ENCODE results near the gene ERVW-1. TPM values are rescaled to one million over a fixed set of nuclear protein-coding genes. Genes with fewer than 3 reads are reported as not detected.

Gene ERVW-1
- total RNA-seq, 1 experiment from 2014 or later = not detected

DNA sequence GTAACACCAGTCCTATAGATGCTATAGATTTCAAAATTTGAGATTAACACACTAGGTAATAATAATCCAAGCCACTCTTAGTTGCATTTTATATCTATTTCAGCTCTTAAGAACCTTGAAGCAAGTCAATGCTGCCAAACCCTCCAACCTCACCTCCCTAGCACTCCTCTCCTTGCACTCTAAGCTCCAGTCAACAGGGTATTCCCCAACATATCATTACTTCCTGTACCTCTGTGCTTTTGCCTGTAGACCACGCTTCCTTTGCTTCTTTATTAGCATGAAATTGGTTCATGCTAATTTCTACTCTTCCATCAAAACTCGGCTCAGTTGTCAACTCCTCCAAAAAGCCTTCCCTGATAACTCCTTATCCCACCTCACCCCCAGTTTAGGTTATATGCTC lies 26.0 kb upstream of the ERVW-1 start:
- H3K27ac ChIP-seq (ENCODE audit: low read length) = no peak overlapping the region
- no peaks in the 10 kb centered on the region for H3K9me3 ChIP-seq (ENCODE audit: low read length)
- H3K27me3 ChIP-seq (ENCODE audit: low read length) = no peaks in the 10 kb centered on the region
- no peaks in the 10 kb centered on the region for H3K79me2 ChIP-seq (ENCODE audit: low read length)
- intact Hi-C loops (cut with micrococcal nuclease) = no loop called here
- H3K9ac ChIP-seq (ENCODE audit: low read length) = no peak overlapping the region
- ATAC-seq (no peak), DNase-seq (no peak)
- no peaks in the 10 kb centered on the region for H3F3A ChIP-seq (ENCODE audit: low read length, unreplicated experiment)
- H3K4me2 ChIP-seq (ENCODE audit: low read length) = no peak overlapping the region
- TF ChIP-seq EZH2phosphoT487 (IDR thresholded peaks at IDR 0.05; ENCODE audit: borderline replicate concordance, low read length) (no peak), EZH2 (IDR thresholded peaks at IDR 0.05; ENCODE audit: low read length, unreplicated experiment) (no peak)
- TF ChIP-seq, protein P1, sequence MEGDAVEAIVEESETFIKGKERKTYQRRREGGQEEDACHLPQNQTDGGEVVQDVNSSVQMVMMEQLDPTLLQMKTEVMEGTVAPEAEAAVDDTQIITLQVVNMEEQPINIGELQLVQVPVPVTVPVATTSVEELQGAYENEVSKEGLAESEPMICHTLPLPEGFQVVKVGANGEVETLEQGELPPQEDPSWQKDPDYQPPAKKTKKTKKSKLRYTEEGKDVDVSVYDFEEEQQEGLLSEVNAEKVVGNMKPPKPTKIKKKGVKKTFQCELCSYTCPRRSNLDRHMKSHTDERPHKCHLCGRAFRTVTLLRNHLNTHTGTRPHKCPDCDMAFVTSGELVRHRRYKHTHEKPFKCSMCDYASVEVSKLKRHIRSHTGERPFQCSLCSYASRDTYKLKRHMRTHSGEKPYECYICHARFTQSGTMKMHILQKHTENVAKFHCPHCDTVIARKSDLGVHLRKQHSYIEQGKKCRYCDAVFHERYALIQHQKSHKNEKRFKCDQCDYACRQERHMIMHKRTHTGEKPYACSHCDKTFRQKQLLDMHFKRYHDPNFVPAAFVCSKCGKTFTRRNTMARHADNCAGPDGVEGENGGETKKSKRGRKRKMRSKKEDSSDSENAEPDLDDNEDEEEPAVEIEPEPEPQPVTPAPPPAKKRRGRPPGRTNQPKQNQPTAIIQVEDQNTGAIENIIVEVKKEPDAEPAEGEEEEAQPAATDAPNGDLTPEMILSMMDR (conservative IDR thresholded peaks at IDR 0.05; ENCODE audit: low read depth, low read length) = no peak
- peaks cover under 1% of the 10 kb centered on the region; the same call in 1 of the 2 replicates for H3K36me3 ChIP-seq (ENCODE audit: low read depth, low read length)
- BruUV-seq (replicated peaks) = no TSS peak
- POLR2A ChIA-PET (ENCODE audit: unreplicated experiment) = no interaction called here
- no peaks in the 10 kb centered on the region for H4K20me1 ChIP-seq (ENCODE audit: low read length)
- CTCF ChIA-PET = no interaction called here
- no peaks in the 10 kb centered on the region for H3K9me2 ChIP-seq (replicated peaks; ENCODE audit: low read length)
- no peak overlapping the region for H3K4me3 ChIP-seq (ENCODE audit: low read length)
- H2AFZ ChIP-seq (ENCODE audit: low read length) = no peak overlapping the region
- no peaks in the 10 kb centered on the region for H3K4me1 ChIP-seq (ENCODE audit: insufficient read depth, low read length)

DNA sequence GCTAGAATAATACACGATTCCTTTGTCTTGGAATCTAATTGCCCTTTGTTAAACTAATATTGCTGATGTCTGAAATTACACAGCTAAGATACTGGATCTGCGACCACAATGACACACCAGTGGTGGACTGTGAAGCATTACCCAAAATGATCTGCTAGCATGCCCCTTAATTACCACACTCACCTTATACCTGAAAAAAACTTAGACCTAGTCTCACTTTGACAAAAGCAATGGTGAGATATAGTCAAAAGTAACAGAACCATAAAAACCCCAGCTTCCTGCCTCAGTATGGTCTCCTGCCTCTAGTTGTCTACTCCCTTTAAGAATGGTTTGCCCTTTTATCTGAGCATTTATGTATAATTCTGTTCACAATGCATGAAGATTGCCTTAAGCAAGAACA lies 20.8 kb upstream of the ERVW-1 start:
- no peak for DNase-seq
- POLR2A ChIA-PET (ENCODE audit: unreplicated experiment) = no interaction called here

DNA sequence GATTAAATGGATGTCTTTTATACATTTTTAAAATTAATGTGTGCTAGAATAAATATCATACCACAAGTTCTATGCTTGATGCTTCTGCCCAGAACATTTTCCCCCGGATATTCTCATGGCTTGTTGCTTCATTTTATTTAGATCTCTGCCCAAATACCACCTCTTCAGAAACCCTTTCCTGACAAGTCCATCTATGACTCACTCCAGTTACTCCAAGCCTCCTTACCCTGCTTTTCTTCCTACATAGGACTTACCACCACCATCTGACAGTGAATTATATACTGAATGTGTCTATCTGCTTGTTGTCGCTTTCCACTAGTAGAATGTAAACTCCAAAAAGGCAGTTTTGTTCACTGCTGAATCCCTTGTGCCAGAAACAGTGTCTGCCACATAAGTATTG lies 19.1 kb upstream of the ERVW-1 start:
- Histone ChIP-seq H2AFZ (ENCODE audit: low read length) (no peak overlapping the region), H3K9me3 (ENCODE audit: low read length) (no peaks in the 10 kb centered on the region), H4K20me1 (ENCODE audit: low read length) (no peaks in the 10 kb centered on the region), H3F3A (ENCODE audit: low read length, unreplicated experiment) (no peaks in the 10 kb centered on the region), H3K4me3 (ENCODE audit: low read length) (no peak overlapping the region), H3K79me2 (ENCODE audit: low read length) (no peaks in the 10 kb centered on the region), H3K27me3 (ENCODE audit: low read length) (no peaks in the 10 kb centered on the region), H3K27ac (ENCODE audit: low read length) (no peak overlapping the region), H3K9ac (ENCODE audit: low read length) (no peak overlapping the region), H3K9me2 (replicated peaks; ENCODE audit: low read length) (no peaks in the 10 kb centered on the region), H3K4me2 (ENCODE audit: low read length) (no peak overlapping the region), H3K36me3 (ENCODE audit: low read depth, low read length) (peaks cover 10% of the 10 kb centered on the region; the same call in 1 of the 2 replicates), H3K4me1 (ENCODE audit: insufficient read depth, low read length) (no peaks in the 10 kb centered on the region)
- no TSS peak for BruUV-seq (replicated peaks)
- ChIA-PET POLR2A (ENCODE audit: unreplicated experiment) (no interaction called here), CTCF (no interaction called here)
- DNase-seq (no peak), ATAC-seq (no peak)
- TF ChIP-seq EZH2phosphoT487 (IDR thresholded peaks at IDR 0.05; ENCODE audit: borderline replicate concordance, low read length) (no peak), EZH2 (IDR thresholded peaks at IDR 0.05; ENCODE audit: low read length, unreplicated experiment) (no peak)
- TF ChIP-seq, protein P1 (conservative IDR thresholded peaks at IDR 0.05; ENCODE audit: low read depth, low read length) = no peak
- intact Hi-C loops (cut with micrococcal nuclease) = no loop called here

More for the DNA sequence above, 20.8 kb upstream of the ERVW-1 start:
- H3K4me3 ChIP-seq (ENCODE audit: low read length) = no peak overlapping the region
- H3K27ac ChIP-seq (ENCODE audit: low read length) = no peak overlapping the region
- H2AFZ ChIP-seq (ENCODE audit: low read length) = no peak overlapping the region
- BruUV-seq (replicated peaks) = no TSS peak
- no peaks in the 10 kb centered on the region for H3K9me2 ChIP-seq (replicated peaks; ENCODE audit: low read length)
- no peaks in the 10 kb centered on the region for H3K9me3 ChIP-seq (ENCODE audit: low read length)
- no peaks in the 10 kb centered on the region for H4K20me1 ChIP-seq (ENCODE audit: low read length)
- no peaks in the 10 kb centered on the region for H3K4me1 ChIP-seq (ENCODE audit: insufficient read depth, low read length)
- no peak for ATAC-seq
- no peaks in the 10 kb centered on the region for H3K27me3 ChIP-seq (ENCODE audit: low read length)
- no peaks in the 10 kb centered on the region for H3K79me2 ChIP-seq (ENCODE audit: low read length)
- no peak overlapping the region for H3K4me2 ChIP-seq (ENCODE audit: low read length)
- no peaks in the 10 kb centered on the region for H3F3A ChIP-seq (ENCODE audit: low read length, unreplicated experiment)
- CTCF ChIA-PET = no interaction called here
- intact Hi-C loops (cut with micrococcal nuclease) = no loop called here
- no peak overlapping the region for H3K9ac ChIP-seq (ENCODE audit: low read length)
- peaks cover 6% of the 10 kb centered on the region; the same call in 1 of the 2 replicates for H3K36me3 ChIP-seq (ENCODE audit: low read depth, low read length)
- no peak for TF ChIP-seq EZH2 (IDR thresholded peaks at IDR 0.05; ENCODE audit: low read length, unreplicated experiment)
- TF ChIP-seq EZH2phosphoT487 (IDR thresholded peaks at IDR 0.05; ENCODE audit: borderline replicate concordance, low read length) = no peak
- TF ChIP-seq, protein P1 (conservative IDR thresholded peaks at IDR 0.05; ENCODE audit: low read depth, low read length) = no peak
